ENCODE data around the gene MAP4. TPM values are rescaled to one million over a fixed set of nuclear protein-coding genes. Genes with fewer than 3 reads are reported as not detected.
A peak's percentile ranks its signal among the peaks of the same experiment; 100 is the strongest.

The MAP4 gene
- total and polyA plus RNA-seq, 2 donors (not counting 1 experiment from before 2014, with no cell fraction given) = 152 to 243 TPM

GRCh38 chr3:47954567-47954966, 61.6 kb downstream of the MAP4 start:
- peaks cover 31% of the 10 kb centered on the region for H3K79me2 ChIP-seq (ENCODE audit: control insufficient read depth, insufficient read depth, low read length)
- H3K4me2 ChIP-seq (ENCODE audit: extremely low read depth, insufficient read depth, low read length) = no peak overlapping the region
- H3K4me3 ChIP-seq (replicated peaks in 1 of 4; ENCODE audit: control extremely low read depth in 1 of 4, insufficient read depth in 1 of 4, low read depth in 3 of 4, low read length in 4 of 4) = no peak overlapping the region
- TF ChIP-seq CTCF (conservative IDR thresholded peaks at IDR 0.05 in 1 of 2, IDR thresholded peaks at IDR 0.05 in 1 of 2; ENCODE audit: low read depth in 1 of 2, low read length in 2 of 2) (no peak), EZH2 (IDR thresholded peaks at IDR 0.05; ENCODE audit: low read length, missing control alignments) (no peak)
- no peaks in the 10 kb centered on the region for H3K27me3 ChIP-seq (ENCODE audit: control insufficient read depth, insufficient read depth, low read length)
- H3K9me3 ChIP-seq (ENCODE audit: control insufficient read depth, insufficient read depth, low read depth, low read length) = no peaks in the 10 kb centered on the region
- H3K27ac ChIP-seq (ENCODE audit: insufficient read depth, low read length) = no peak overlapping the region
- no peaks in the 10 kb centered on the region for H3K4me1 ChIP-seq (ENCODE audit: control insufficient read depth, extremely low read depth, insufficient read depth, low read length)
- peak in 1 of 2 donors; percentile 38 for DNase-seq (ENCODE audit: low read depth in 2 of 2)
- no peak overlapping the region for H3K9ac ChIP-seq (ENCODE audit: insufficient read depth, low read length)
- no peaks in the 10 kb centered on the region for H3K36me3 ChIP-seq (ENCODE audit: control insufficient read depth, insufficient read depth, low read length)
- no peaks in the 10 kb centered on the region for H4K20me1 ChIP-seq (ENCODE audit: control insufficient read depth, extremely low read depth, insufficient read depth, low read length)
- H2AFZ ChIP-seq (ENCODE audit: low read length) = no peak overlapping the region

- no peaks in the 10 kb centered on the region for H3K9me3 ChIP-seq (ENCODE audit: control insufficient read depth, insufficient read depth, low read depth, low read length)
- H3K9ac ChIP-seq (ENCODE audit: insufficient read depth, low read length) = no peak overlapping the region
- no peak for DNase-seq (ENCODE audit: low read depth in 2 of 2)
- H3K36me3 ChIP-seq (ENCODE audit: control insufficient read depth, insufficient read depth, low read length) = no peaks in the 10 kb centered on the region
- H3K27ac ChIP-seq (ENCODE audit: insufficient read depth, low read length) = no peak overlapping the region
- no peaks in the 10 kb centered on the region for H4K20me1 ChIP-seq (ENCODE audit: control insufficient read depth, extremely low read depth, insufficient read depth, low read length)
- no peak for TF ChIP-seq CTCF (conservative IDR thresholded peaks at IDR 0.05 in 1 of 2, IDR thresholded peaks at IDR 0.05 in 1 of 2; ENCODE audit: low read depth in 1 of 2, low read length in 2 of 2)
- TF ChIP-seq EZH2 (IDR thresholded peaks at IDR 0.05; ENCODE audit: low read length, missing control alignments) = no peak
- H2AFZ ChIP-seq (ENCODE audit: low read length) = no peak overlapping the region
- no peak overlapping the region for H3K4me2 ChIP-seq (ENCODE audit: extremely low read depth, insufficient read depth, low read length)
- H3K4me3 ChIP-seq (replicated peaks in 1 of 4; ENCODE audit: control extremely low read depth in 1 of 4, insufficient read depth in 1 of 4, low read depth in 3 of 4, low read length in 4 of 4) = no peak overlapping the region
- H3K27me3 ChIP-seq (ENCODE audit: control insufficient read depth, insufficient read depth, low read length) = no peaks in the 10 kb centered on the region
- no peaks in the 10 kb centered on the region for H3K4me1 ChIP-seq (ENCODE audit: control insufficient read depth, extremely low read depth, insufficient read depth, low read length)
- peaks cover 23% of the 10 kb centered on the region for H3K79me2 ChIP-seq (ENCODE audit: control insufficient read depth, insufficient read depth, low read length)
Measured at GRCh38 chr3:47950453-47951169, 65.6 kb downstream of the MAP4 start.

GRCh38 chr3:47949979-47950378, 66.2 kb downstream of the MAP4 start:
- peaks cover 22% of the 10 kb centered on the region for H3K79me2 ChIP-seq (ENCODE audit: control insufficient read depth, insufficient read depth, low read length)
- H3K9ac ChIP-seq (ENCODE audit: insufficient read depth, low read length) = no peak overlapping the region
- H3K9me3 ChIP-seq (ENCODE audit: control insufficient read depth, insufficient read depth, low read depth, low read length) = no peaks in the 10 kb centered on the region
- no peaks in the 10 kb centered on the region for H4K20me1 ChIP-seq (ENCODE audit: control insufficient read depth, extremely low read depth, insufficient read depth, low read length)
- no peak overlapping the region for H3K4me3 ChIP-seq (replicated peaks in 1 of 4; ENCODE audit: control extremely low read depth in 1 of 4, insufficient read depth in 1 of 4, low read depth in 3 of 4, low read length in 4 of 4)
- H3K27ac ChIP-seq (ENCODE audit: insufficient read depth, low read length) = no peak overlapping the region
- no peak overlapping the region for H3K4me2 ChIP-seq (ENCODE audit: extremely low read depth, insufficient read depth, low read length)
- no peaks in the 10 kb centered on the region for H3K36me3 ChIP-seq (ENCODE audit: control insufficient read depth, insufficient read depth, low read length)
- H2AFZ ChIP-seq (ENCODE audit: low read length) = no peak overlapping the region
- no peaks in the 10 kb centered on the region for H3K27me3 ChIP-seq (ENCODE audit: control insufficient read depth, insufficient read depth, low read length)
- DNase-seq (ENCODE audit: low read depth in 2 of 2) = no peak
- H3K4me1 ChIP-seq (ENCODE audit: control insufficient read depth, extremely low read depth, insufficient read depth, low read length) = no peaks in the 10 kb centered on the region
- TF ChIP-seq CTCF (conservative IDR thresholded peaks at IDR 0.05 in 1 of 2, IDR thresholded peaks at IDR 0.05 in 1 of 2; ENCODE audit: low read depth in 1 of 2, low read length in 2 of 2) (no peak), EZH2 (IDR thresholded peaks at IDR 0.05; ENCODE audit: low read length, missing control alignments) (no peak)

All from fibroblast of lung (primary cell).